Effector memory CD4-positive, alpha-beta T cell (primary cell): ENCODE data around the gene DSP.

ENCODE experiments used
- DNase-seq, 3 donors: peaks; one replicate each; pipeline ENCODE4 v3.0.0-alpha.2; 2020
- H3K27ac ChIP-seq: 2 replicates; pipeline ENCODE4 v1.7.0; 2013; ENCODE audit warnings: mild to moderate bottlenecking, low read length, moderate library complexity; ENCODE audit not compliant: insufficient read depth, poor library complexity, severe bottlenecking
- H3K27me3 ChIP-seq: replicated peaks from 2 replicates; pipeline ENCODE4 v1.7.0; 2013; ENCODE audit warnings: mild to moderate bottlenecking, low read length; ENCODE audit not compliant: insufficient read depth, control insufficient read depth, poor library complexity, severe bottlenecking
- H3K36me3 ChIP-seq: 2 replicates; pipeline ENCODE4 v1.7.0; 2013; ENCODE audit warnings: mild to moderate bottlenecking, low read length, moderate library complexity; ENCODE audit not compliant: control insufficient read depth, insufficient read depth
- H3K4me1 ChIP-seq: 2 replicates; pipeline ENCODE4 v1.7.0; 2013; ENCODE audit warnings: low read length, mild to moderate bottlenecking; ENCODE audit not compliant: control insufficient read depth, insufficient read depth, poor library complexity, severe bottlenecking
- H3K4me3 ChIP-seq: 2 replicates; pipeline ENCODE4 v1.7.0; 2013; ENCODE audit warnings: low read length, low read depth, mild to moderate bottlenecking; ENCODE audit not compliant: insufficient read depth, poor library complexity, severe bottlenecking
- H3K9me3 ChIP-seq: 2 replicates; pipeline ENCODE4 v1.7.0; 2013; ENCODE audit warnings: mild to moderate bottlenecking, low read length, moderate library complexity; ENCODE audit not compliant: control insufficient read depth

The DSP gene

GRCh38 chr6:7589949-7590917 lies 48.8 kb downstream of the DSP start, which contains the start of gene SNRNP48:
Gene SNRNP48 (plus strand): TSS chr6:7590198. CDS start chr6:7590258, 60 bp downstream.
- Histone ChIP-seq H3K4me1 (peaks cover 12% of the 10 kb centered on the region), H3K27ac (peak within 1 kb of the TSS; percentile 57), H3K4me3 (peak within 1 kb of the TSS; percentile 90), H3K27me3 (no peaks in the 10 kb centered on the region), H3K9me3 (no peaks in the 10 kb centered on the region), H3K36me3 (peaks cover 12% of the 10 kb centered on the region)
- peak; percentile 79 to 88 (median 86) for DNase-seq

- Histone ChIP-seq H3K4me3 (peak overlapping the region; percentile 90), H3K36me3 (peaks cover 19% of the 10 kb centered on the region), H3K27me3 (no peaks in the 10 kb centered on the region), H3K4me1 (peaks cover 12% of the 10 kb centered on the region), H3K9me3 (no peaks in the 10 kb centered on the region), H3K27ac (no peak overlapping the region)
- DNase-seq, result no peak
Observed at GRCh38 chr6:7590918-7591302, 49.4 kb downstream of the DSP start.

GRCh38 chr6:7591770-7592169 lies 50.3 kb downstream of the DSP start:
- Histone ChIP-seq H3K36me3 (peaks cover 27% of the 10 kb centered on the region), H3K4me1 (peaks cover 12% of the 10 kb centered on the region), H3K4me3 (no peak overlapping the region)

GRCh38 chr6:7593229-7593628 lies 51.8 kb downstream of the DSP start:
- Histone ChIP-seq H3K4me1 (peaks cover 12% of the 10 kb centered on the region), H3K4me3 (no peak overlapping the region), H3K27ac (no peak overlapping the region), H3K36me3 (peaks cover 28% of the 10 kb centered on the region), H3K27me3 (no peaks in the 10 kb centered on the region), H3K9me3 (no peaks in the 10 kb centered on the region)
- DNase-seq, result no peak

More at GRCh38 chr6:7591770-7592169, 50.3 kb downstream of the DSP start:
- DNase-seq, result no peak
- Histone ChIP-seq H3K9me3 (no peaks in the 10 kb centered on the region), H3K27me3 (no peaks in the 10 kb centered on the region), H3K27ac (no peak overlapping the region)

GRCh38 chr6:7594579-7595125 lies 53.2 kb downstream of the DSP start:
- DNase-seq, result no peak
- Histone ChIP-seq H3K27ac (no peak overlapping the region), H3K27me3 (no peaks in the 10 kb centered on the region), H3K4me3 (no peak overlapping the region), H3K36me3 (peaks cover 34% of the 10 kb centered on the region), H3K4me1 (peaks cover 12% of the 10 kb centered on the region), H3K9me3 (no peaks in the 10 kb centered on the region)

GRCh38 chr6:7604003-7604402 lies 62.5 kb downstream of the DSP start:
- H3K36me3 ChIP-seq, result peaks cover 68% of the 10 kb centered on the region
- H3K4me3 ChIP-seq, result no peak overlapping the region
- H3K9me3 ChIP-seq, result no peaks in the 10 kb centered on the region
- no peaks in the 10 kb centered on the region for H3K4me1 ChIP-seq
- DNase-seq, result no peak
- no peaks in the 10 kb centered on the region for H3K27me3 ChIP-seq
- no peak overlapping the region for H3K27ac ChIP-seq

GRCh38 chr6:7604506-7604905 lies 63.0 kb downstream of the DSP start:
- Histone ChIP-seq H3K36me3 (peaks cover 71% of the 10 kb centered on the region), H3K9me3 (no peaks in the 10 kb centered on the region), H3K4me1 (no peaks in the 10 kb centered on the region), H3K4me3 (no peak overlapping the region), H3K27ac (no peak overlapping the region), H3K27me3 (no peaks in the 10 kb centered on the region)
- DNase-seq, result no peak

- no peaks in the 10 kb centered on the region for H3K4me1 ChIP-seq
- no peaks in the 10 kb centered on the region for H3K27me3 ChIP-seq
- no peaks in the 10 kb centered on the region for H3K9me3 ChIP-seq
- H3K27ac ChIP-seq, result no peak overlapping the region
- DNase-seq, result no peak
- no peak overlapping the region for H3K4me3 ChIP-seq
- peaks cover 8% of the 10 kb centered on the region for H3K36me3 ChIP-seq
Observed at GRCh38 chr6:7615611-7616383, 74.3 kb downstream of the DSP start.

GRCh38 chr6:7617801-7618764 lies 76.6 kb downstream of the DSP start:
- no peak for DNase-seq
- H3K4me3 ChIP-seq, result no peak overlapping the region
- no peaks in the 10 kb centered on the region for H3K27me3 ChIP-seq
- H3K36me3 ChIP-seq, result peaks cover under 1% of the 10 kb centered on the region
- H3K4me1 ChIP-seq, result no peaks in the 10 kb centered on the region
- no peak overlapping the region for H3K27ac ChIP-seq
- no peaks in the 10 kb centered on the region for H3K9me3 ChIP-seq
